Measurements from ENCODE around the gene BRPF3.
"Not testable (repeated sequence)": the region's sequence is repeated elsewhere in the genome, so short reads cannot be mapped to it uniquely, and the experiment has no call there.

The BRPF3 gene

DNA sequence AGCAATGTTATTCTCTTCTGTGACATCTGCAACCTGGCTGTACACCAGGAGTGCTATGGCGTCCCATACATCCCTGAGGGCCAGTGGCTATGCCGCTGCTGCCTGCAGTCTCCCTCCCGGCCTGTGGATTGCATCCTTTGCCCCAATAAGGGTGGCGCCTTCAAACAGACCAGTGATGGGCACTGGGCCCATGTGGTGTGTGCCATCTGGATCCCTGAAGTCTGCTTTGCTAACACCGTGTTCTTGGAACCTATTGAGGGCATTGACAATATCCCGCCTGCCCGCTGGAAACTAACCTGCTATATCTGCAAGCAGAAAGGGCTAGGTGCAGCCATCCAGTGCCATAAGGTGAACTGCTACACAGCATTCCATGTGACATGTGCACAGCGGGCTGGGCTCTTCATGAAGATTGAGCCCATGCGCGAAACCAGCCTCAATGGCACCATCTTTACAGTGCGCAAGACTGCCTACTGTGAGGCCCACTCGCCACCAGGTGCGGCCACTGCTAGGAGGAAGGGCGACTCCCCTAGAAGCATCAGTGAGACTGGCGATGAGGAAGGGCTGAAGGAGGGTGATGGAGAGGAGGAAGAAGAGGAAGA lies 4.6 kb downstream of the BRPF3 start:
- no peak for DNase-seq

DNA sequence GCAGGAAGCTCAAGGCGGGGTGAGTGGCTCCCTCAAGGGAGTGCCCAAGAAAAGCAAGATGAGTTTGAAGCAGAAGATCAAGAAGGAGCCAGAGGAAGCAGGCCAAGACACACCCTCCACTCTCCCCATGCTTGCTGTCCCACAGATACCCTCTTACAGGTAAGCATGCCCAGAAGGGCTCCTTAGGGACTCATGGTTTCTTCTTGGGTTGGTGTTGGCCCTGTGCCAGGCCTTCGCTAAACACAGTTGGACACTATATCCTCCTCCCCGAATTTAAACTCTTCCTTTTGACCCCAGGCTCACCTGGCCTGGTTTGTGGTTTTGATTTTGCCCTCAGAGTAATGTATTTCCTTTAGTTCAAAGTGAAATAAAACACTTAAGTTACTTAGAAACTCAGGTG lies 5.1 kb downstream of the BRPF3 start:
- no peak for DNase-seq

DNA sequence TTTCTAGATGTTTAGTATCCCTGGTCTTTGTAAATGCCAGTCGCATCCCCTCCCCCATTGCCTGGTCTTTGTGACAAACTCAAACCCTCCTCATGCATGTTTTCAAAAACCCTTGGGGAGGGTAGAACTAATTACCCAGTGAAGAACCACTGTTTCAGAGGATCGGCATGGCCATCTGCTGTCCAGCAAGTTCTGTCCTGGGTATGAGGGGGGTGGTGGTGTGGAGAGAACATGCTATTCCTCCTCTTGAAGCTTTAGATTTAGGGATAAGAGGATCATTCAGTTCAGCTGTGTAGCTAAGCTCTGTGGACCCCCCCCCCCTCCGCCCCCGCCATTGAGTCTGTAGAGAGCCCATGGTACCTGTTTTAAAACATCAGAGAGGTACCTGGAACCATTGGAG lies 5.6 kb downstream of the BRPF3 start:
- no peak for DNase-seq

DNA sequence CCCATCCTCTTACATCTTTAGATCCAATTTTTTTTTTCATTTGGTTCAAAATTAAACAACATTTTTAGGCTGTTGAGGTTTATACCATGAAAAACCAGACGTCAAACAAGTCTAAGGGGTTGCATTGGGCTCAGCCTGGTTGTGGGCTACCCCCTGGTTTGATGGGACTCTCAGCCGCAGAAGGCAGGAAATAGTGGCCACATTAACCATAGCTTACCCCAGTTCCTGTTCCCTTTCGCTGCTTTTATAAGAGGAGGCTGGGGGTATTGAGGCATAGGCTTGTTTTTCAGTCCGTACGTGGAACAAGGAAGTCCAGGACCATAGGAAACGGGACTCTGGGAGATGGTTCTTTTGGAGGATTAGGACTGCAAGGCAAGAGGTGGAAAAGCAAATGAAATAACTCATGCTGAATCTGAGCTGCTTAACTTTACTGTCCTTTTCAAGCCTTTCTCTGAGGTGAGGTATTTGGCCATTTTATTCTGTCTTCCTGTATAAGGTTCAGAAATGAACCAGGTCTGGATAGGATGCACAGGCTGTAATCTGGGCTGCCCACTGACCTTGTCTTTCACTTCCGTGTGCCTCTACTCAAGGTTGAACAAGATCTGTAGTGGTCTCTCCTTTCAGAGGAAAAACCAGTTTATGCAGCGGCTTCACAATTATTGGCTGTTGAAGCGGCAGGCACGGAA lies 7.7 kb downstream of the BRPF3 start:
- no peak for DNase-seq

DNA sequence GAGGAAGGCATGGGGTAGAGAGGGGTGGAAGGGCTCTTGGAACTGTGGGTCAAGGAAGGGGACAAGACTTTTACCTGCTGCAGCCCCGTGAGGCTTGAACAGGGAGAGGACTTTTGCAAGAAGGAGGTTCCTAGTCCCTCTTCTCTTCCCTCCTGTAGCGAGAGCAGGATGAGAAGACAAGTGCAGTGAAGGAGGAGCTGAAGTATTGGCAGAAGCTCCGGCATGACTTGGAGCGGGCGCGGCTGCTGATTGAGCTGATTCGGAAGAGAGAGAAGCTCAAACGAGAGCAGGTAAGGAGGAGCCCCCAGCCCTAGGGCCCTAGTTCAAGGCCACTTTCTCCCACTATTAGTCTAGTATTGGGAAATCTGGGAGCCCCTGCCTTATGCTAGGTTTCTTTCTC lies 10.6 kb downstream of the BRPF3 start:
- DNase-seq: no peak

DNA sequence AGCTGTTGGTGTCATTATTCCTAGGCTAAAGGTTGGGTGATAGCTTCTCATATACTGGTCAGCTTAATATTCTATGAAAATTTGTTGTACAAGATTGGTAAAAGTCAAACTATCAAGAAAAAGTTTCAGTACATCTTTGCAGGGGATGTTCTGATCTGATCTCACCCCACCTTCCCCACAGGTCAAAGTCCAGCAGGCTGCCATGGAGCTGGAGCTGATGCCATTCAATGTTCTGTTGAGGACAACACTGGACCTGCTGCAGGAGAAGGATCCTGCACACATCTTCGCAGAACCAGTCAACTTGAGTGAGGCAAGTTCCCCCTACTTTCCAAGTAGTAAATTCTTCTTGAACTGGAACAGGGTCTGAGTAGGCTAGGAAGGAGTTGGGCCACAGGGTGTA lies 13.1 kb downstream of the BRPF3 start:
- DNase-seq: no peak

DNA sequence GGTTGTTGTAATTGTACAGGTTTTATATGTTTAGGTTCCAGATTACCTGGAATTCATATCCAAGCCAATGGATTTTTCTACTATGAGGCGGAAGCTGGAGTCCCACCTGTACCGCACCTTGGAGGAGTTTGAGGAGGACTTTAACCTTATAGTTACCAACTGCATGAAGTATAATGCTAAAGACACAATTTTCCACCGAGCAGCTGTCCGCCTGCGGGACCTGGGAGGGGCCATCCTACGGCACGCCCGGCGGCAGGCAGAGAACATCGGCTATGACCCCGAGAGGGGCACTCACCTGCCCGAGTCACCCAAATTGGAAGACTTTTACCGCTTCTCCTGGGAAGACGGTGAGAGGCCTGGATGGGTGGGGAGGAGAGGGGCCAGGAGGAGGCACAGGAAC lies 13.6 kb downstream of the BRPF3 start:
- DNase-seq: no peak

DNA sequence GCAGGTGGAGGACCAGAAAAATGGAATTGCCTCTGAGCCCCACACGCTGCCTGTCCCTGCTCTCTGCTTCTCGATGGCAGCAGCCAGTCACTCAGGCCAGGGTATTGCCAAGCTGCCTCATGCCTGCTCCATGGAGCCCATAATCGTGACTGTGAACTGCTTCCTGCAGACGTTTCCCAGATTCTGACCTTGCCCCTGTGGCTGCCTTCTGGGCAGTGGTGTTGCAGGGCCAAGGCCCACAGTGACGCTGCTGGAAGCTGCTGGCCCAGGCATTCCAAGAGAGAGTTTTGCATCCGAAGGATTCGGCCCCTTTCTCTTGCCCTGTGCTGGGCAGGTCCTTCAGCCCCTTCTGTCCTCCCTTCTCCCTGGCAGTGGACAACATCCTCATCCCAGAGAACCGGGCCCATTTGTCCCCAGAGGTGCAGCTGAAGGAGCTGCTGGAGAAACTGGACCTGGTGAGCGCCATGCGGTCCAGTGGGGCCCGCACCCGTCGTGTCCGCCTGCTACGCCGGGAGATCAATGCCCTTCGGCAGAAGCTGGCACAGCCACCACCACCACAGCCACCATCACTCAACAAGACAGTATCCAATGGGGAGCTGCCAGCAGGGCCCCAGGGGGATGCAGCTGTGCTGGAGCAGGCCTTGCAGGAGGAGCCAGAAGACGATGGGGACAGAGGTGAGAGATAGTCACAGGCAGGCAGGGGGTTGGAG lies 14.5 kb downstream of the BRPF3 start:
- DNase-seq: no peak

DNA sequence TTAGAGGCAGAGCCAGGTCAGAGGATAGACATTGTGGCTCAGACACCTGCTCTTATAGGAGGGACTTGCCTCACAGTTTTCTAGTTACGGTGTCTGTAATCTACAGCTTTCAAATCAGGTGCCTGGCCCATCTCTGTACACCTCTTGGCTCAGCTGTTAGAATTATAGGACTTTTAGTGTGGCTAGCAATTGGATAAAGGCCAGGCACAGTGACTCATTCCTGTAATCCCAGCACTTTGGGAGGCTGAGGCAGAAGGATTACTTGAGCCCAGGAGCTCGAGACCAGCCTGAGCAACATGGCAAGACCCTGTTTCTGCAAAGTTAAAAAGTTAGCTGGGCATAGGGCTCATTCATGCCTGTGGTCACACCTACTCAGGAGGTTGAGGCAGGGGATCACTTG lies 20.0 kb downstream of the BRPF3 start:
- no peak for DNase-seq

DNA sequence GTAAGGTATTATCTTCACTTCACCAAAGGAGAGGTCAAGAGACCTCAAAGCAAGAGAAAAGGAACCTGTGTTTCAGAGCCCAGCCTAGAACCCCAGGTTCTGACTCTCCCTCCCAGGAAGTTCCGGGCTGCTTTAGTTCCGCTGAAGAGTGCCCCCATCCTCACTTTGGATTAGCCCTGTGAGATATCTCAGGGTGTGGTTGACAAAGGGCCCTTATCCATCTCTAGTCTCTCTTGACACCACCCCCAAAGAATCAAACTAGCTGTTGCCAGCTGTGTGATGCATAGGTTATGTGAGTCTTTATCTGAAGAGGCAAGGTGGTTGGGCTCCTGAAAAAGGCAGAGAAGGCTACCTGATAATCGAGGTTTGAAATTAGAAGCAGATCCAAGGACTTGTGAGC lies 20.6 kb downstream of the BRPF3 start:
- no peak for DNase-seq

DNA sequence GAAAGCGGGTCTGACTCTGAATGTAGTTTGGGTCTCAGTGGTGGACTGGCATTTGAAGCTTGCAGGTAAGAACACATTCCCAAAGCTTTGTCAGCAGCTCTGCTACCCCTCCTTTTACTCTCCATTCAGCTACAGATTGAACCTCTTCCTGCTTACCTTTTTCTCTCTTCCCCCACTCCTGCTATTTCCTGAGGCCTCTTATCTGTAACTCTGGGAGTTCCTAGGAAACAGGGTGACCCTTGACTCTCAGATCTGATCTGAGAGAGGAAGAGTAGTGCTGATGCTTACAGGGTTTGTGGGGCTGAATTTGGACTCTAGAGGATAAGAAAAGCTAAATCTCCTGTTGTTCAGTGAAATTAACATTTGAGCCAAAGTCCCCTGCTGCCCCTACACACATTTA lies 21.4 kb downstream of the BRPF3 start:
- DNase-seq: no peak

DNA sequence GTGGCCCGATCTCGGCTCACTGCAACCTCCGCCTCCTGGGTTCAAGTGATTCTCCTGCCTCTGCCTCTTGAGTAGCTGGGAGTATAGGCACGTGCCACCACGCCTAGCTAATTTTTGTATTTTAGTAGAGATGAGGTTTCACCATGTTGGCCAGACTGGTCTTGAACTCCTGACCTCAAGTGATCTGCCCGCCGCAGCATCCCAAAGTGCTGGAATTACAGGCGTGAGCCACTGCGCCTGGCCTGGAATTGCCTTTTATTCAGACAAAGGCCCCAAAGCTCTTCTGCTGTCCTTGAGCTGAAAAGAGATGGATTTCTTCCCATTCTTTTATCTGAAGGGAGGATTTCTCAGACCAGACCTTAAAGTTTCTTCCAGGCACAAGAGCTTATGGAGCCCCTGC lies 22.0 kb downstream of the BRPF3 start:
- not testable (repeated sequence) for DNase-seq

DNA sequence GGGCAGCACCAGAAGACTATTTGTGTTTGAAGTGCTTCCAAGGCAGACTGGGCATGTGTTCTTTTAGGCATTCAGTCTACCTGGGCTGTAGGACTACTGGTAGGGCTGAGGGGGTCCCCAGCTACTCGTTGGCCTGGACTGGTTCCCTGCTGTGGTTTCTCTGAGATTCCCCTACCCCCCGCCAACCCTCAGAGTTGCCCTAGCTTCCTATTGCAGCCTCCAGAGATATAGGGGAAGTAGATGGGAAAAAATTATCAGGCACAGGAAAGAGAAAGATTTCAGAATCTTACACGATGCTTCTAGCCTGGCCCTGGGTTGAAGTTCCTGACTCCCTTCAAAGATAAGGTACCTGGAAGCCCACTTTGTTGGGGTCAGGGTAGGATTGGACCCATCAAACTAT lies 22.5 kb downstream of the BRPF3 start:
- DNase-seq: no peak

DNA sequence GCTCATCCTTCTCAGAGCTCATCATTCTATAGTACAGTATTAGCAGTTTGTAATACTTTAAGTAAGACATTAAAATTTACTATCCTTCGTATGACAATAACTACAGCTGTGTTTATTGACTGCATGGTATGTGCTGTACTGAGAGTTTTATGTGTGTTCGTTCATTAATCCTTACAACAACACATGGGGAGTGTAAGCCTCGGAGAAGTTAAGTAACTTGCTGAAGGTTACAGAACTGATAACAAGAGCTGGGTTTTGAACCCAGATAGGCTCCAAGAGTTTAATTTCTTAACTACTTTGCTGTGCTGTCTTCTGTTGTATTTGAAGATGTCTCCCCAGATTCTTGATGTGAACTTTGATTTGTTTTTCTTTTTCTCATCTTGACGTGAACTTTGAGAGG lies 23.7 kb downstream of the BRPF3 start:
- DNase-seq: no peak

DNA sequence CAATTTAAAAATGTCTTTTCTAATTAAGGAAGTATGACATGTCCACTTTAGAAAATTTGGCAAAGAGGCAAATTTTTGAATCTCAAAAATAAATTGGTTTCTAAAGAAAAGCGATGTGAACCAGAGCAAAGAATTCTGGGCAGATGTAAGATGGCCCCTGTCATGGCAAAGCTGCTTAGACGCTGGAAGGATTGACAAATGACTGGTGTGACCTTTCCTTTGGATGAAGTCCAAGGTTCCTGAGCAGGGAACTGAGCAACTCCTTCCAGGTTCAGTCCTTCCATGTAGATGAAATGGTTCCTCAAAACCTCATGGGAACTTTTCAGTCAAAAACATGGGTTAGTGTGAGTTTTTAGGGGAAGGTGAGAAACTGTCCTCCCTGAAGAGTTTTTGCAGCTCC lies 25.1 kb downstream of the BRPF3 start:
- no peak for DNase-seq

DNA sequence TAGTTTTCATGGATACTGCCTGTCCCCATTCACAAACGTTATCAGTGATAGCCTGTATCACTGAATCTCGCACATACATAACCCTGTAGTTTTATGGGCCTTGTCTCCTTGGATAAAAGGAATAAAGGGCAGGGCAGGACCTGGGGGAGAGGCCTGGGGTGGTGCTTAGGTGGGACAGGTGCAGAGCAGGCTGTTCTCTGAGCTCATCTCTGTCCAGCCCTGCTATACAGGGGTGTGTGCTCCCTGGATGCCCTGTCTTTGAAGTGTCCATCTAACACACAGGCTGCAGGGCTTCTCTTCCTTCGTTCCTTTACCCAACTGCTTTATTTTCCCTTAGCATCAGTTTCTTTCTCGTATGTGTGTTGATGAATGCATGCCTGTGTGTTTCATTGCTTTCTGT lies 26.4 kb downstream of the BRPF3 start:
- no peak for DNase-seq

DNA sequence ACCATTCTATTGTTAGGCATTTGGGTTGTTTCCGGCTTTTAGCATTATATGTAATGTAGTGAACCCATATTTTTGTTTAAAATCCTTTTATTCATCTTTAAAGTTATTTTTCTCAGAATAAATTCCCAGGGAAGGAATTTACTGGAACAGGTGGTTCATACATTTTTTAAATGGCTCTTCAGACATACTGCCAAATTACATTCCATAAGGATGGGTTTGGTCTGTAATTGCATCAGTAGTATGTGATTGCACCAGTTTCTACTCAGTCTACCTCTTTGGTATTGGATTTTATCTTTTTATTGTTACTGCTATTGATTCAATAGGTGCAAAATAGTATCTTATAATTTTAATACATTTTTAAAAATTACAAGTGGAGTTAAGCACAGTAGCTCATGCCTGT lies 27.2 kb downstream of the BRPF3 start:
- DNase-seq: no peak

DNA sequence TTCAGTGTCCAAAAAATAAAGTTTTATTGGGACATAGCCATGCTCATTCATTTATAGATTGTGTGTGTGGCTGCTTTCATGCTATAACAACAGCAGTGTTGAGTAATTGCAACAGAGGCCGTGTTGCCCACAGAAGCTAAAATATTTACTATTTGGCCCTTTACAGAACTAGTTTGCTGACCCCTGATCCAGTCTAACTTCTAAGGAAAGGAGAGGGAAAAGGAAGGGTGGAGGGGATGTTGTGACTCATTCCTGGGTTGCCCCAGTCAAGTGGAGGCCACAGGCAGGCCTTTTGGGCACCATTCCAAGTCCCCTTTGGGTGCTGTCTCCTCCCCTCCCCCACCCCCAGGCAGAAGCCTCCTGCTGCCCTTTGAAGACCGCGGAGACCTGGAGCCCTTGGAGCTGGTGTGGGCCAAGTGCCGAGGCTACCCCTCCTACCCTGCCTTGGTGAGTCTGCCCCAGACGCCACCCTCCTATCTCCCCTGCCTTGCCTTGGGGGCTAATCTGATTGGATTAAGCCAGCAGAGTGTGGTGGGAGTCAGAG lies 28.4 kb downstream of the BRPF3 start:
- no peak for DNase-seq

DNA sequence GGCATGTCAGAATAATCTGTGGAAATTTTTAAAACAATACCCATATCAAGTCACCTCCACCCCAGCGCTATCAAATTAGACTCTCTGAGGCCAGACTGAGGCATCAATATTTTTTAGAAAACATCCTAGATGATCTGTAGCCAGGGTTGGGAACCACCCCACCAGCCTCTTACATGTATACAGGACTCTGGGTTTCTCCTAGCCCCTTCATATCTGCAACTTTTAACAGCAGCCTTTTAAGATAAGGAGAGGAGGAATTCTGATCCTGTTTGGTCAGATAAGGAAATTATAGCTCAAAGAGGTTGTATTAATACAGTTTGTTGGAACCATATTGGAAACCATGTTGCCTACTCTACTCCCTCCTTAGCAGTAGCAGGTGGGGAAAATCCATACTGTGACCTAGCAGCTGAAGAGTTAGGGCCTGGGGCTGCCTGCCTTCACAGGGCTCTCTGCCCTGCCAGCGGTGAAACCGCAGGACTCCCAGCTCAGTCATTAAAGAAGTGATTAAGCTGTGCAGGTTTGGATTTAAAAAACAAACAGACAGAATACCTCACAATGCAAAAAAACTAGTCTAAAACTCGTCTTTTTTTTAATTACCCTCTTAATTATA lies 30.0 kb downstream of the BRPF3 start:
- no peak for DNase-seq

DNA sequence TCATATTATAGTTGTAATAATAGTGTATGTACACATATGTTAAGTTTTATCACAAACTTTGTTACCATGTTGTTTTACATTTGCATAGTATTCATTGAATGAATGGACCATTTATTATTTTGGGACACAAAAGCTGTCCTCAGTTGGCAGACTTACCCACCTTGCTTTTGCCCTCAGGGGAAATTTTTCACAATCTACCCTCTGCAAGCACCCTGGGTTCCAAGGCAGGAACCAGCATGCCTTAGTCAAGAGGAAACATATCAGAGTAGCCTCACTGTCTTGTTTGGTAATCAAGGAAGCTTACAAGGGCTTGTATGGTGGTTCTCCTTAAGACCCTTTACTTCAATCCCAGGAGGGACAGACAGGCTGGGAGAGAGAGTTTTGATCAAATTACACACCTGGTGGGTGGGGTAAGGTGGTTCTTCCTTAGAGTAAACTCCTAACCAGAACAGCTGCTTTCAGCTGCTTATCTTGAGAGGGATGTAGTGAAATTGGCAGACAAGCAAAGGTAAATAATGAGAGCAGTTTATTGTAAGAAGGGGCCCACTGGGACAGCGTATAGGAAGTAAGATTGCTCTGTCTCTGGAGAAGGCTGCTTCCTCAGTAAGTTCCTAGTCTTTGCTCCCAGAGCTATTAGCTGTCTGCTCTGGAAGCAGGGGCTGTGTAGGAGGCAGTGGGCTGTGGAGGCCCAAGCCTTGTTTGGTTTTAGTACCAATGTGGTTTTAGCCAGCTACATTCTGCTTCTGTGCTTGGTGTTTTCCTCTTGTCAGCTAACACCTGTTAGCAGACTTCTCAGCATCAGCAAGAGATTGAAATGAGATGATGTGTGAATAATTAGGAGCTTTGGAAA lies 31.1 kb downstream of the BRPF3 start:
- DNase-seq: no peak

DNA sequence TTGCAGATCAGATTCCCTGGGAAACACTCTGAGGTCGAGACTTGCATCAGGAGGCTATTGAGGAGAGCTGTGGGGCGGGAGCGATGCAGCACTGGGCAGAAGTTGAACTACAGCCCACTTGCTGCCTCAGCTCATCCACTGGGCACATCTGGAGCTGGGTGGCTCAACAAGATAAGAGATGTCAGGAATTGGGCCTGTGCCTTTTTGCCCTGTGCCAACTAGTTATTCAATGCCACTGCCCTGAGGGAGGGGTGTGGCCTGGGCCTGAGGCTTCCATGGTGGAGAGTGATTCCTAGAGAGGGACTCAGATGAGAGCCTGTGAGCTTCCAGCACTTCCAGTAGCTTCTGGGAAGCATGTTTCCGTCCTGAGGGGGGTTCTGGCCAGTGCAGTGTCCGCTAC lies 32.7 kb downstream of the BRPF3 start:
- no peak for DNase-seq

DNA sequence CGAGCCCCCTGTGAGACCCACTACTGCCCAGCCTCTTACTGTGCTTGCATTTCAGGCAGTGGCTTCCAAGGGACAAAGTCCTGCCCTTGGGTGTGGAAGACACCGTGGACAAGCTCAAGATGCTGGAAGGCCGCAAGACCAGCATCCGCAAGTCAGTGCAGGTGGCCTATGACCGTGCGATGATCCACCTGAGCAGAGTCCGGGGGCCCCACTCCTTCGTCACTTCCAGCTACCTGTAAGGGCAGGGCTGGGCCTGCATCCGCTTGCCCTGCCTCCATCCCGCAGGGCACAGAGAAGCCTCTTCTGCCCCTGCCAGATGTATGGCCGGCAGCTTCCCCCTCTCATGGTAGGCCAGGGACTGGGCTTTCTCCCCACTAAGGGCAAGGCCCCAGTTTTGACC lies 33.8 kb downstream of the BRPF3 start:
- DNase-seq: no peak

DNA sequence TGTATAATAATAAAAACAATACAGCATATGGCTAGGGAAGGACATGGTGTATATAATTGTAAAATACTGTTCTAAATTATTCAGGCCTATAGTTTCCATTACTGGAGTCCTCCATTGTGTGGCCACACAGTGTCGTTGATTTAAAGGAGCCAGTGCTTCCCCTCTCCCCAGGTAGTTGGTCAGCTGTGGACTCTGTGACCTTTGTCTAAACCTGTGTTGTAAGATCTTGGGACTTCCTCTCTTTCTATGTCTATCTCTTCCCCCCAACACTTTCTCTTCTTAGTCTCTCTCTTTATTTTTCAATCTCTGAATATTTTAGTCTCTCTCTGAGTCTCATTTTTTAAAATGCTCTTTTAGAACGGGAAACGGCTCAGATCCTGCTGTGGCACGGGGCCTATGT lies 35.6 kb downstream of the BRPF3 start:
- DNase-seq: no peak

Data from NCI-H526 treated with DMSO at 0.1 percent for 48 hours (cell line).